HG02623 (cell line): ENCODE results near the gene LIMCH1.
"Not testable (repeated sequence)": the region's sequence is repeated elsewhere in the genome, so short reads cannot be mapped to it uniquely, and the experiment has no call there.

Experiments used
- ATAC-seq: cut with Tn5 transposase; IDR thresholded peaks from one replicate; pipeline ENCODE4 v1.9.1; 2021; ENCODE audit warnings: moderate library complexity; ENCODE audit not compliant: unreplicated experiment

LIMCH1 gene

GRCh38 chr4:41715155-41715554 lies 177.2 kb downstream of the LIMCH1 start:
- no peak for ATAC-seq

DNA sequence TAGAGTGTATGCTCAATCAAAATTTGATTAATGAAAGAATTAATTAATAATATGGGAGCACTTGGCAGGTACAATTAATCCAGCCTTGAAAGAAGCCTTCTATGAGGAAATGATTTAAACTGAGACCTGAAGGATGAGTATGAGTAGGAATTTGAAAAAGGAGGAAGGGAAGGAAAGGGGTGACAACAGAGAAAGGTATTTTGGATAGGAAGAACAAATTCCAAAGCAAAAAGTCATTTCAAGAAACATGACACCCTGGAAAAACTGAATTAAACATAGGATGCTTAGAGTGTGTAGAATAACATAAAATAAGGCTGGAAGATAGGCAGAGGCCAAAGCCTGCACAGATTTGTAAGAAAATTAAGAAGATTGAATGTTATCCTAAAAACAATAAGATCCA lies 180.9 kb downstream of the LIMCH1 start:
- ATAC-seq: no peak

DNA sequence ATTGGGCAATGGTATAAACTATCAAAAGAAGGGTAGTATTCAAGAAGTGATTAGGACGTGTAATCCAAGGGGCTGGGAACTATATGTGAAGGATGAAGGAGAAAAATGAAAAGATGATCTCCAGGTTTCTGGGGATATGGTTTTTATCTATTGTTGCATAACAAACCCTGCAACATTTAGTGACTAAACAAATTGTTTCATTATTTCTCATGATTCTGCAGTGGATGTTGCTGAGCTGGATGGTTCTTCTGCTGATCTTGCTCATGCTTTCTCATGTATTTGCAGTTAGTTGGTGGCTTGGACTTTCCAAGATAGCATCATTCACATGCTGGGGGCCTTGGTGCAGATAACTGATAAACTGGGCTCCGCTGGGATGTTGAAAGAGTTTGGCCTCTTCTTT lies 181.5 kb downstream of the LIMCH1 start:
- no peak for ATAC-seq

- no peak for ATAC-seq
Observed at GRCh38 chr4:41722181-41722580, 184.2 kb downstream of the LIMCH1 start.

- no peak for ATAC-seq
Observed at GRCh38 chr4:41723286-41723685, 185.3 kb downstream of the LIMCH1 start.

- ATAC-seq: no peak
Observed at GRCh38 chr4:41725254-41725653, 187.3 kb downstream of the LIMCH1 start.

DNA sequence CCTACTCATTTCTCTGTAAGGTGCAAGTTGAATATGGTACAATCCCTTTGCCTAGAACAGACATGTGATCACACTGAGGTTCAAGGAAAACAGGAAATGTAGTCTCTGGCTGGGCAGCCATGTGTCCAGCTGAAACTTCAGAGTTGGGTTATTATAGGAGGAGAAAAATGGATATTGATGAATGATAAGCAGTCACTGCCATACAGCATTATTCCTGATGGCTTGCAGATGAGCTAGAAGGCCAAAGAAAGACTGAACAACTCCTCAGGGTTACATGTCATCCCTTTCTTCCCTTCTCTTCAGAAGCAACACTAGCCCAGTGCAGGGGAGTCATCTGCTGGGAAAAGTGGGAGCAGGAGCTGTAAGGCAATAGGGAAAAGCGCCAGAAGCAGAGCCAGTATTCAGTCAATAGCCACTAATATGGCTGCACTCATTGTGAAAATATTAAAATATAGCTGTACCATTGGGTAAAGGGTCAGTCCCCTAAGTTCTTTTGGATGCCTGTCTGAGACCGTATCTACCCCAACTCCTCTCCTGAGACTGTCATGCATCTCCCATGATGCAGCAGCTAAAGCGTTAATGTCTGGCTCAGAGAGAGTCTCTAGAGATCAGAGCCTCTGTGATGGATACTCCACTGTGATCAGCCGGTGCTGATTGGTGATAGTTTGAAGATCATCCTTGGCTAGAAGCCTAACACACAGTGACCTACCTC lies 190.1 kb downstream of the LIMCH1 start:
- no peak for ATAC-seq

DNA sequence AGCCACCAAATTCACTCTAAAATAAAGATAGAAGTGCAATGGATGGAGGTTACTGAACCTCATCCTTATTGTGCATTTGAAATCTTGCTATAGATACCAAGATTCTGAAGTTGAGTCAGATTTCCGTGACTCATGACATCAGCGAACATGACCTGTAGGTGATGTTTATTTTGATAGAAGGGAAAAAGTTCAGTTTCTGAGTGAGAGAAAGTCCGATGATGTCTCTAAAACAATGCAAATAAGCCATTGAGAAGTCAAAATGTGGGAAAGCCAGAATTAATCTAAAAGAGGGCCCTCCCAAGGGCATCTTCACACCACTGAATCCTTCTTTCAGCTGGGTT lies 190.6 kb downstream of the LIMCH1 start:
- ATAC-seq: no peak

DNA sequence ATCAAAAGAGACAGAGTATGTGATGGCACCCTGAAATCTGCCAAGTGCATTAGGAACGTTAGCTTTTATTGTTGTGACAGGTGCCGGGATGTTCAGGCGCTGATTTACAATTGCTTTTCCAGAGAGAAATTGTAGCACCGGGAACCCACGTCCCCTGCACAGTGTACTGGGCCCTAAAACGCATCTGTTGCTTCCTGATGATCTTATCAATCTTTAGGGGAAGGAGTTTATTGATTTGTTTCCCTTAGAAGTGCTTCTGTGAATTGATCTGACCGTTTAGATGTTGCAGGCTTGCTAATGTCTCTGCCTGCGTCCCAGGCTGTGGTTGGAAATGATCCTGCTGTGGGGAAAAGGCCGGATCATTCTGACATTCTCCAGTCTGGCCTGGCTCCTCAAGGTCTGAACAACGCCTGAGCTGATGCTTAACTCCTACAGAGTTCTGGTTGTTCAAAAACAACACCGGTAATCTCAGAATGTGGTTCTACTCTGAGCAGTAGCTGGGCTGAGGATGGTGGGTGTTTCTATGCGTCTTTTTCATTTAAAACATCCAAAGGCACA lies 193.7 kb downstream of the LIMCH1 start:
- ATAC-seq: no peak

DNA sequence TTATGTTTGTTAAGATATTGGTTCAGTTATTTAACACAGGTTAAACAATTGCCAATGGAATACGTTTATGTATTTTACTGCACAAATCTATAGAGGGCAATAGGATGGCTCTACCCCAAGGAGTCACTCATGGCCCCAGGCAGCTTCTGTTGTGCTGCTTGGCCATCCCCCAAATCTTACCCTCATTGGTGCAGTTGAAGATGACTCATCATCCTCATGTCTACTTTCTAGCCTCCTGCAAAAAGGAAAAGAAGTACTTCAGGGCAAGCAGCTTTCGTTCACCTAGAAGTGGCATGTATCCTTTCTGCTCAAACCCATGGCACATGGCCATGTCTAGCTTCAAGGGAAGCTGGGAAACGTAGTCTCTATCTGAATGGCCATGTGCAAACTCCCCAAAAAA lies 196.4 kb downstream of the LIMCH1 start:
- no peak for ATAC-seq

GRCh38 chr4:41737491-41737890 lies 199.5 kb downstream of the LIMCH1 start:
- not testable (repeated sequence) for ATAC-seq

- ATAC-seq: no peak
Observed at GRCh38 chr4:41741354-41741753, 203.4 kb downstream of the LIMCH1 start.

DNA sequence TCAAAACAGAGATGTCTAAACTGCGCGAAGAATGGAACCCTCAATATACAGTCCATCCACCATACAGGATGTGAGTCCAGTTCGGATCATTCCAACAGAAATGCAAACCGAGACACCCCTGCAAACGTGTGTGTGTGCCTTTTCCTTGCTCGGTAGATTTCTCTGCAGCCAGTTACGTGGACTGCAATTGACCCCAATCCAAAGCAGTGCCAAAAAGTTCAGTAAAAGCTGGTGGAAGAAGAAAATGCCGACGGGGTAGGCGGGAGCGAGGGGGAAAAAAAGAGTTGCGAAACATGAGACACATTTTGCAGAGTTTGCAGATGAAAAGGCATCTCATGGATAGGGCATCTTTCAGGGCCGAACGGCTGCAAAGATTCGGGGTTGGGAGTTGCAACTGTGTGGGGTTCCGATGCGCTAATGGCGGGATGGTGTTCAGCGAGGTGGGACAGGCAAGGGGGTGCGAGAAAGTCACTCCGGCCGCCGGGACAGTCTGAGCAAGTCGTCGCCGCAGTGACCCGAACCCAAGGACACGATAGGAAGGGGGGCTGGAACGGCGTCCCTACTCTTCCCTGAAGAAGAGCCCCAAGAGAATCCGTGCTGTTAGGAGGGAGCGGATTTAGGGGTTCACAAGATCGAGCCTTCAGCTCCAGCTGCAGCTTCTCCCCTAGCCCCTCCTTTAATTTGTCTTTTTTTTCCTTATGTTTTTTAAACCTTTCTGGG lies 206.8 kb downstream of the LIMCH1 start:
- ATAC-seq: no peak

DNA sequence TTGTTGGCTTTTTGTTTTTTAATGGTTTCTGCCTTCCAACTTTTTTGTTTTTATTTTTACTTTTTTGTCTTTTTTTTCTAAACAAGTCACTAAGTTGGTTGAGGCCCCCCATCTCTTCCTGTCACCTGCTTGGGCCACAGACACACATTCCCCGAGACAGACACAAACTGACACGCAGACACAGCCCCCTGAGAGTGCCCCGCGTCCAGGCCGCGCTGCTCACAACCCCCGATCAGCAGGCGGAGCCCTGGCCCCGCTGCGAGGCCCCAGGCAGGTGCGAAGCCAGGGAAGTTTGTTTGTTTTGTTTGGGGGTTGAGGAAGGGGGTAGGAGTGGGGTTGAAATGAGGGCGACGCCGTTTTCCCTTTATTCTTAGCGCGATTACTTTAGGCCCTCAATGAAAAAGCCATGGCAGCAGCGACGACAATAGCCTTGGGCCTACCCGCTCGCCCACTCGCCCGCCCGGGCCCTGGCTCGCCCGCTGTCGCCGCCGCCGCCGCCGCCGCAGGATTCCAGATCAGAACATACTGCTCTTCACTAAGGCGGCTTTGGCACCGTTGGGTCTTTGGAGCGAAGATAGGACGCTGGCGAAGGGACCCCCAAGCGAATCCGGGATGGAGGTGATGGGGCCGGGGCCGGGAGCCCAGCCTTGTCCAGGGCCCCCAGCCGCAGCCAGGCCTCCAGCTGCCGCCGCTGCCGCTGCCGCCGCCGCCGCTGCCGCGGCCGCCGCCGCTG lies 207.5 kb downstream of the LIMCH1 start:
- ATAC-seq: no peak

DNA sequence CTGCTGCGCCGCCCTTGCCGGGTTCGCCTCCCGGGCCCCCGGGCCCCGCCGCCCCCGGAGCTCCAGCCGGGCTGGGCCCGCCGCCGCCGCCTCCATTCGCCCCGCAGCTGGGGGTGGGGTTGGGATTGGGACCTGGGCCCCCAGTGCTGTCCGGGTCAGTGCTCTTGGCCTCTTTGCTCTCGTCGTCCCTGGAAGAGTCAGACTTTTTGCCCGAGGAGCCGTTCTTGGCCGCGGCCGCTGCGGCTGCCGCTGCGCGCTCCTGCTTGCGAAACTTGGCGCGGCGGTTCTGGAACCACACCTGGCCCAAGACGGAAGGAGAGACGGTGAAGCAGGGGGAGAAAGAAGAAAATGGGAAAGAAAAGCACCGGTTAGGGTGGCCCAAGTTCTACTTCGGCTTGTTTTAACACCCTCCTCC lies 208.1 kb downstream of the LIMCH1 start:
- no peak for ATAC-seq

GRCh38 chr4:41746440-41747229 lies 208.7 kb downstream of the LIMCH1 start:
- no peak for ATAC-seq

- no peak for ATAC-seq
Observed at GRCh38 chr4:41747230-41748055, 209.5 kb downstream of the LIMCH1 start.

DNA sequence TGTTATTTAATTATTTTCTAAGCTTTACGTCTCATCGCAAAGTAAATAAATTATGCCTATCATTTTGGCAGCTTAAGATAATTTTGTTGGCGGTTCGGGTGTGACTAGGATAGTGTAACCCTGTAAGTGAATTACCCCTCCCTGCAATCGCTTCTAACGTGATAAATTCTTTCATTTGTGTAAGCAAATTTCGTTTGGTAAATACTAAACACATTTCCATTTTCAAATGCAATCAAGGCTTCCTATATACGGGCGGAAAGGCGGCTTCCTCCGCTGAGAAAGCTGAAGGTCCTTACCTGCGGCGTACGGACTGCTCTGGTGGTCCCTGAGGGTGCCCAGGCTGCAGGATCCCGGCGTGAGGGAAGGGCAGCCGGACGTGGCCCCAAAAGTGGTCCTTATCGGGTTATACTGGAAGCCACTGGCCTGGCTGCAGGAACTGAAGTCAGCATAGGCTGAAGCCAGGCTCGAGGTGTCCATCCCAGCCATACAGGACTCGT lies 210.2 kb downstream of the LIMCH1 start:
- no peak for ATAC-seq

DNA sequence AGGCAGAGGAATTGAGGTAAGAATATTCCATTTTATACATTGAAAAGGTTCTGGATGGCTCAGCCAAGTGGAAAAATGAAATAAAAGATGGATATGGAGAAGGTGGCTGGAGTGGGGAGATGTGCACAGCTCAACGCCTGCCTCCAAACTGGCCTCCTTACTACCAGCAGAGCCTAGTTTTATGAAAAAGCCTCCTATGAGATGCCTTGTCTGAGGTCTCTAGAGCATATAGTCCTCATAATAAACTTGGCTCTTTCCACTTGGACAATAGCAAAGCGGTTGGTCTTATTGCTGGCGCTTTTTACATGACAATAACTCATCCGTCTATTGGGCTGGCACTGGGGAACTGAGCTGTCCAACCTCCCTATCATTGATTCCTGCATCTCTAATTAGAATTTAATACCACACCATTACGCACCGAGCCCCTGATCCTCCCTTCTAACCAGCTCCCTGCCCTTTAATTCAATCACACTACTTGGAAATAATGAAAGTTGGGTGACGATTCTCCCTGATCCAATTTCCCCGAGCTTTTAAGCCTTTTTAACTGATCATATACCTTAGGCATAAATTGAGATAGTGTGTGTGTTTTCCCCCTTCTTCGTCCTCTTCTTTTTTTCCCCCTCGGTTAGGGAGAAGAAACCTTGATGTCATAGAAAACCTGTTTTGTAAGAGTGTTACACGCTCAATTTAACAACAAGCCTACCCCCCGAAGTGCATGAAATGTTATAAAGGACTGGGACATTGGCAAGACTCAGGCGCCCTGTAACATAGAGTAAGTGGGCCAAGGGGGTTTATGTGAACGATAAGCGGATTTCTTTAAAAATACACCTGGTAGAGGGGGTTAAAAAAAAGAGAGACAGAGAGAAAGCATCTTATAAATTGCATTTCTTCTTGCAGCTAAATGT lies 210.9 kb downstream of the LIMCH1 start, which contains the start of gene PHOX2B:
Gene PHOX2B, minus strand, starts transcription at position 155 of the 905 bp plus-strand sequence. Its CDS starts 115 bp downstream, at position 40.
- no peak for ATAC-seq
